Embryonic facial prominence (tissue), 1 donor: Measurements from ENCODE around the gene KRTAP16-1.
A peak's percentile ranks its signal among the peaks of the same experiment; 100 is the strongest.

Experiments used
- DNase-seq: peaks from one replicate; pipeline ENCODE4 v3.0.0-alpha.2; 2016; ENCODE audit errors: extremely low spot score

The KRTAP16-1 gene

GRCh38 chr17:41329279-41329948 is 20.3 kb upstream of the KRTAP16-1 start:
- no peak for DNase-seq

DNA sequence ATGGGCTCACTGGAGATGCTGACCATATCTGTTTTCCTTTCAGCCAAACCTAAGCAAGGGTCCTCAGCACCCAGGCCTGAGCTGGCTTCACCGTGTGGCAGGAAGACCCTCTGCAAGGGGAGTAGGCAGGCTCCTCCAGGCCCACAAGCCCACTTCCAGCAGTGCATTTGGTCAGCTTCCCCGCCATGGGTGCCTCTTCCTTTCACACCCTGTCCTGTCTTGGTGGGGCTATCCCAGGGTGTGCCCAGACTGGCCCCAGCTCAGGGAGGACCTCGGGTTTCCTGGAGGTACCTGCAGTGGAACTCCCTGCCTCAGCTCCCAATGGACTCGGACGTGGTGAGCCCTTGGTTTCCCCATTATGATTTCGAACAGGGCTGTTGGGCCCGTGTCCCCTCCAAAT is 19.1 kb upstream of the KRTAP16-1 start:
- no peak for DNase-seq

DNA sequence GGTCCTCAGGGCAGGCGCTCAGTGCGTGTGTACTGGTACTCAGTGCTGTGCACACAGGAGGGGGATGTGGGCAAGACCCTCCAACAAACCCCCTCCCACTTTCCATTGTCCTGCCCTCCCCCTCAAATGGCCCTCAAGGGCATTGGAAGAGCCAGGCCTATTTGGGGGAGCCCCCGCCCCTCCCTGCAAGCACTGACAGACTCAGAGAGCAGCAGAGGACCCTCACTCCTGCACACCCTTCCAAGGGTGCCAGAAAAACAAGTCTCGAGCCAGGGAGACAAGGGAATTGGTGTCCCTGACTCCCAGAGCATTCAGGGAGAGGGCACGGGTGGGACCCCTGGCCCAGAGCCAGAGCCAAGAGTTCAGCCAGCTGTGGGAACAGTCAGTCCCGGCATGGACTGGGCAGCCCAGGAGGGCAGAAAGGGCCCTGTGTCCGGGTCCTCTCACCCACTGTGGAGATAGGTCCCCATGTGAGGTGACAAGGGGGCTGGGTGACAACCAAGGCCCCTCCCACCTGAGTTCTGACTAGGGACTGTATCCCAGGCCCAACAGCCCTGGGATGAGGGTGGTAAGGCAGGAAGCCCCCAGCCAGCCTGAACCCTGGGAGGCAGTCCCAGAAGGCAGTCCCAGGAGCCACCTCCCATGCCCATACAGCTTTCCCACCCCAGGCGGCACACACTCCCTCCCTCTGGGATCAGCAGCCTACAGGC is 18.5 kb upstream of the KRTAP16-1 start:
- DNase-seq: no peak

DNA sequence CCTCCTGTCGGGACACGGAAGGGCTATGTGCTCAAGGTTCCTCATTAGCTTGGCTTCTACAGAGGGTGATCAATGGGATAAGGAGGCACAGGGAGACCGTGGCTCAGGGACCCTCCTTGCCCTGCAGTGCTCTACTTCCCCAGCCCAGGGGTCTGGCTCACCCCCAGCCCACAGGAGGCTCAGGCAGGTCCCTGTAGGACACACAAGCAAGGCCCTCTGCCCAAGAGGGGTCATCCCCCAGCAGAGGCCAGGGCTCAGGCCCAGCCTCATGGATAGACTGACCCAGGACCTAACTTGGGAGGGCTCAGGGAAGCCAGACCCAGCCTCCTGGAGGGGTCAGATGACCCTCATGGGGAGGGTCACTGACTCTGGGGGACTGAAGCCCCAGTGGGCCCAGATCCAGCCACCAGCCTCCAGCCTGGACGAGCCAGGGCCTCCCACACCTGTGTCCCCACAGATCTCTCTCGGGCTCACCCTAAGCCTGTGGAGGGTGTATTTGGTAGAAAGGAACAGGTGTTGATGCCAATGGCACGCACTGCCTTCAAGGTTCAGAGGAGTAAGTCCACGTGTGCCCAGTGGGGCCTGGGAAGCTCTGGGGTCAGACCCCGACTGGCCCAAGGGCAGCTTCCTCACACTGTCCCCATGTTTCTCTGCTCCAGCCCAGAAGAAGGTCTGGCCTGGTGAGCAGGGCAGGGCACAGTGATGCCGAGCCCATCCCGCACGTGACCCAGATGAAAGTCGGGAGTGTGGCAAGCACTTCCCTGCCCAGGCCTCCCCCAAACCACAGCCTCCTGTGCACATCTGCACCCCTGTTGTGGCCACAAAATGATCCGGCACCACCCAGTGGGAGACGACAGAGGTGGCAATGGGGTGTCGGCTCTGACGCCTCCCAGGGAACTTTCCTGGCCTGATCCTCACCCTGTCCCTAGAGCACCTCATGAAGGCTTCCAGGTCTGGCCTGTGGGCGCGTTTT is 17.4 kb upstream of the KRTAP16-1 start:
- no peak for DNase-seq

- no peak for DNase-seq
Observed at GRCh38 chr17:41325611-41326010, 16.5 kb upstream of the KRTAP16-1 start.

DNA sequence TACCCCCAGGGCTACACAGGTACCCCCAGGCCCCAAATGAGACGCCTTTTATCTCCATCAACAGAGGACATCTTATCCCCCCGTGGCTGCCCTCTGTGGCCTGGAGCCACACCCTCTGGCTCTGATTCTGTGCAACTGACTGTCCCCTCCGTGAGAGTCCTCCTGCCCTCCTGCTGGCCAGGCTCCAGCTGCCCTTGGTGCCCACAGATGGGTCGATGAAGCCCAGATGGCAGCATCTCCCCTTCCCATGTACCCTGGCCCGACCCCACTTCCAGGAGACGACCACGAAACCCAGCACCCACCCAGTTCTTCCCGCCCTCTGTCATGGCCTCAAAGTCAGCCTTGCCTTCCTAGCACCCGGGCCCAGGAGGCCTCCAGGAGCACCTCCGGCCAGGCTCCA is 16.0 kb upstream of the KRTAP16-1 start:
- DNase-seq: no peak

- no peak for DNase-seq
Observed at GRCh38 chr17:41324180-41325075, 15.3 kb upstream of the KRTAP16-1 start.

DNA sequence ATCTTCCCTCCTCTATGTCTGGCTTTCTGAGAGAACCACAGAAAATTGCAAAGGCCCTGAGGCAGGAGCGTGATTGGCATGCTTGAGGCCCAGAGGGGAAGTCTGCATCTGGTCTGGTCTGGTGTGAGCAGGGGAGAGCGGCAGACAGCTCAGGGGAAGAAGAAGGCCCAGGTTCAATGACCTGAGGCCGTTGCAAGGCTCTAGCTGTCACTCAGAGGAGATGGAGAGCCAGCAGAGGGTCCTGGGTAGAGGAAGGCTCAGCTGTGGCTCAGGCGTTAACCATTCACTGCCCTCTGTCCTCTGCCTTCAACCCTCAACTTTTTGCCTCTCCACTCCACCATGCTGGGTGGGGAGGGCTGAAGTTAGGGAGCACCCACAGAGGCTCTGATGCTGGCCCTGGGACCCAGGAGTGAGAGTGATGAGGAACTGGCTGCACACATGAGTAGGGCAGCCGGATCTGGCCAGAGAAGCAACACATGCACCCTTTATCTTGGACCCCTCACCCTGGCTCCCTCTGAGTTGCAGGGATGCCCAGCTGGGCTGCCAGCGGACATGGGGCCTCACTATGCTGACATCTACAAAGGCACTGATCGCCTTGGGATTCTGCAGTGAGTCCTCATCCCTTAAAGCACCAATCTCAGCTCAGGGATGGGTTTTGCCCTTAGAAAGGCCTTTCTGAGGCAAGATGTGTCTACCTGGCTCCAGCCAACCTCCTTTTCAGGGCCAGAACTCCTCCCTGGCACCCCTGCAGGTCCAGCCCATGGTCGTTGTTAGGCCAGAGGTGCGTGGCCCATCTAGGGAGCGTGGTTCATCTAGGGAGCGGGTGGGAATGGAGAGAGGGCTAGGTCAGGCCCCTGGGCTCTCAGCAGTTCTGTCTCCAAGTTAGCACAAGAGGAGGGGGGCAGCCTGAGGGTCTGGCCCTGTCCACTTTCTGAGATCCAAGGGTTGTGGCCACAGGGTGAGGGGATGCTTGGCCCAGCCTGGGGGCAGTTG is 14.1 kb upstream of the KRTAP16-1 start:
- DNase-seq: no peak

GRCh38 chr17:41322094-41322902 is 13.2 kb upstream of the KRTAP16-1 start:
- peak; percentile 53 for DNase-seq

- DNase-seq: no peak
Observed at GRCh38 chr17:41318231-41318630, 9.1 kb upstream of the KRTAP16-1 start.

- no peak for DNase-seq
Observed at GRCh38 chr17:41315814-41316445, 6.8 kb upstream of the KRTAP16-1 start.

DNA sequence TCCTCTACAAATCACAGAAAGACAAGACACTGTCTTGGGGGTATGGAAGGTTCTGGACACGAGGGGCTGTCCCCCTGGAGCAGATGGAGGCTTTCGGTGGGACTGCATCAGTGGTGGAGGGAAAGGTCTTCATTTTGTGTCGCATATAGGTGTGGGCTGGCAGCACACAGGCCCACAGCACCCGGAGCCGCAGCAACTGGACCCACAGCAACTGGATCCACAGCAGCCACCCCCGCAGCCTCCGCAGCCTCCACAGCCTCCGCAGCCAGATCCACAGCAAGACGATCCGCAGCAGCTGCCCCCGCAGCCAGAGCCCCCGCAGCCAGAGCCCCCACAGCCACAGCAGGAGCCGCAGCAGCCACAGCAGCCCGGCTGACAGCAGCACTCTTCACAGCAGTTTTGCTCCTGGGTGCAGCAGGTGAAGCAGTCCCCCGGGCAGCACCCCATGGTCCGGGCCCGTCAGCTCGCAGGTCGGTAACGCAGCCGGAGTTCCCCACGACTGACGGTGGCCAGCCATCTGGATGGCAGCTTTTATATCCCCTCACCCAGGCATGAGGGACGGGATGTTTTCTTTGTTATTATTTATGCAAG is 6.2 kb upstream of the KRTAP16-1 start, which contains the start of gene KRTAP17-1:
TSS of gene KRTAP17-1 (minus strand) at position 507 of the 591 bp plus-strand sequence. CDS start at position 447, 60 bp downstream.
- no peak for DNase-seq

DNA sequence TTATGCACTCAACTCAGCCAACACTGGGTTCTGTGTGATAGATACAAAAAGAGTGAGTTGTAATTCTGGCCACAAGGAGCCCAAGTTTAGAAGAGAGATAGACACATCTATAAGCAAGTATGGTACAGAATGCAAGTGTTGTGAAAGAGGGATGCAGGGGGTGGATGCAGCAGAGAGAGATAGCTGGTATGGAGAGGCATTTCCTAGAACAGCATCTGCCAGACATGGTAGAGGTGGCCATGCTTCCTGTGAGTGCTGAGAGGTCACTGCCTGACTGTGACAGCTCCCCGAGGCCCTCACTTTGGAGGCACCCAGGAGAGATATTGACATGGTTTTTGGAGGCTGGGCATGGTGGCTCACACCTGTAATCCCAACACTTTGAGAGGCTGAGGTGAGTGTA is 2.0 kb upstream of the KRTAP16-1 start:
- DNase-seq: no peak

- no peak for DNase-seq
Observed at GRCh38 chr17:41308251-41308917, 725 bp downstream of the KRTAP16-1 start.

DNA sequence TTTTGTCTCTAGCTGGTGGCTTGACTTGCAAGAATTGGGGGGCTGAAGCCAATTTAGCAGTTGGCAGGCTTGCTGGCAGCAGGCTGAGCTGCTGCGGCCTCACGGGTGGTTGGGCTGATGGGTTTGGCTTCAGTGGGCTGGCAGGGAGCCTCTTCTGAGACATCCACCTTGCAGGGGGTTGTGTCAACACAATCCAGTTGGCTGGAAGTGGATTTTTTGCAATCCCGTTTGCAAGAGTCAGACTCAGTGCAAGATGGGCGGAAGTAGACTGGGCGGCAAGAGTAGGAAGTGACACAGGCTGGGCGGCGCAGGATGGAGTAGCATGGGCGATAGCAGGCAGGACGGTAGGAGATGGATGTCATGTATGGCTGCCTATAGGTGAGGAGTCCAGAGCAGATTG is 1.5 kb downstream of the KRTAP16-1 start:
- no peak for DNase-seq

GRCh38 chr17:41304091-41304490 is 5.0 kb downstream of the KRTAP16-1 start:
- DNase-seq: no peak

- no peak for DNase-seq
Observed at GRCh38 chr17:41302981-41303380, 6.1 kb downstream of the KRTAP16-1 start.
